HG03064 (cell line): ENCODE data around the gene SECTM1.

Source experiments
- ATAC-seq: cut with Tn5 transposase; IDR thresholded peaks from one replicate; pipeline ENCODE4 v1.9.1; 2021; ENCODE audit warnings: low read depth; ENCODE audit not compliant: unreplicated experiment

Gene SECTM1

GRCh38 chr17:82317394-82318168 lies 16.0 kb downstream of the SECTM1 start, which contains the start of gene CD7:
Gene CD7 (minus strand): TSS chr17:82317608. CDS start chr17:82317495, 113 bp downstream.
- ATAC-seq: no peak

- ATAC-seq: no peak
These were observed 16.7 kb downstream of the SECTM1 start for GRCh38 chr17:82316651-82317393.

- no peak for ATAC-seq
These were observed 17.7 kb downstream of the SECTM1 start for GRCh38 chr17:82315703-82316358.

- ATAC-seq: no peak
These were observed 18.6 kb downstream of the SECTM1 start for GRCh38 chr17:82314727-82315605.

GRCh38 chr17:82314012-82314726 lies 19.4 kb downstream of the SECTM1 start:
- no peak for ATAC-seq

- no peak for ATAC-seq
These were observed 20.2 kb downstream of the SECTM1 start for GRCh38 chr17:82313195-82314011.

GRCh38 chr17:82311971-82312370 lies 21.6 kb downstream of the SECTM1 start:
- no peak for ATAC-seq

- ATAC-seq: no peak
These were observed 22.7 kb downstream of the SECTM1 start for GRCh38 chr17:82310877-82311276.

GRCh38 chr17:82309656-82310570 lies 23.7 kb downstream of the SECTM1 start:
- ATAC-seq: no peak

GRCh38 chr17:82305727-82306300 lies 27.8 kb downstream of the SECTM1 start:
- no peak for ATAC-seq

GRCh38 chr17:82304826-82305726 lies 28.5 kb downstream of the SECTM1 start:
- no peak for ATAC-seq

GRCh38 chr17:82303944-82304808 lies 29.4 kb downstream of the SECTM1 start:
- ATAC-seq: no peak

GRCh38 chr17:82302991-82303943 lies 30.3 kb downstream of the SECTM1 start:
- no peak for ATAC-seq

- no peak for ATAC-seq
These were observed 31.0 kb downstream of the SECTM1 start for GRCh38 chr17:82302568-82302963.
